MM.1S (cell line): ENCODE measurements around the gene ZNF248.

Experiments
- DNase-seq: peaks from one replicate; pipeline ENCODE4 v3.0.0-alpha.2; 2015
- H2AFZ ChIP-seq: fragments of 300-600 bp; sonication (generic); 2 replicates; pipeline ENCODE4 v1.6.0; 2016; ENCODE audit warnings: antibody characterized with exemption, low read length
- H3F3A ChIP-seq: fragments of 300-600 bp; sonication (generic); 2 replicates; pipeline ENCODE4 v1.6.1; 2016; ENCODE audit warnings: mild to moderate bottlenecking, antibody characterized with exemption, low read length, moderate library complexity, mixed read lengths; ENCODE audit not compliant: insufficient read depth
- H3K27ac ChIP-seq: fragments of 300-600 bp; sonication (generic); 2 replicates; pipeline ENCODE4 v1.5.1; 2016; ENCODE audit warnings: mild to moderate bottlenecking, low read length
- H3K27me3 ChIP-seq: fragments of 300-600 bp; sonication (generic); replicated peaks from 2 replicates; pipeline ENCODE4 v1.6.0; 2016; ENCODE audit warnings: low read length; ENCODE audit not compliant: insufficient read depth
- H3K36me3 ChIP-seq: fragments of 300-600 bp; sonication (generic); replicated peaks from 2 replicates; pipeline ENCODE4 v1.6.1; 2016; ENCODE audit warnings: mild to moderate bottlenecking, low read length, mixed read lengths; ENCODE audit not compliant: insufficient read depth
- H3K4me1 ChIP-seq: fragments of 300-600 bp; sonication (generic); 2 replicates; pipeline ENCODE4 v1.6.1; 2016; ENCODE audit warnings: low read length, mixed read lengths
- H3K4me2 ChIP-seq: fragments of 300-600 bp; sonication (generic); 2 replicates; pipeline ENCODE4 v1.6.0; 2016; ENCODE audit warnings: low read depth, low read length
- H3K4me3 ChIP-seq: fragments of 300-600 bp; sonication (generic); 2 replicates; pipeline ENCODE4 v1.5.1; 2016; ENCODE audit warnings: low read length, mixed read lengths
- H3K79me2 ChIP-seq: fragments of 300-600 bp; sonication (generic); 2 replicates; pipeline ENCODE4 v1.6.1; 2016; ENCODE audit warnings: mixed run types, low read length, mixed read lengths
- H3K9ac ChIP-seq: fragments of 300-600 bp; sonication (generic); 2 replicates; pipeline ENCODE4 v1.6.1; 2016; ENCODE audit warnings: low read length, mixed read lengths
- H3K9me2 ChIP-seq: fragments of 300-600 bp; sonication (generic); replicated peaks from 2 replicates; pipeline ENCODE4 v1.6.1; 2016; ENCODE audit warnings: mild to moderate bottlenecking, low read length, mixed read lengths; ENCODE audit not compliant: insufficient read depth
- H3K9me3 ChIP-seq: fragments of 300-600 bp; sonication (generic); replicated peaks from 2 replicates; pipeline ENCODE4 v1.6.1; 2016; ENCODE audit warnings: mild to moderate bottlenecking, low read length, mixed read lengths; ENCODE audit not compliant: insufficient read depth
- H4K20me1 ChIP-seq: fragments of 300-600 bp; sonication (generic); 2 replicates; pipeline ENCODE4 v1.6.1; 2016; ENCODE audit warnings: mild to moderate bottlenecking, low read length, moderate library complexity, mixed read lengths; ENCODE audit not compliant: insufficient read depth
- EZH2 ChIP-seq: fragments of 300-600 bp; sonication (generic); optimal IDR thresholded peaks from 2 replicates; pipeline ENCODE3; 2017; ENCODE audit warnings: low read depth, mild to moderate bottlenecking, antibody characterized with exemption, low read length, mixed read lengths
- EZH2phosphoT487 ChIP-seq: fragments of 300-600 bp; sonication (generic); IDR thresholded peaks from 2 replicates; pipeline ENCODE4 v1.6.1; 2018; ENCODE audit warnings: antibody characterized with exemption, low read length
- TF ChIP-seq, protein P1 (sequence below): fragments of 300-600 bp; sonication (generic); IDR thresholded peaks from 2 replicates; pipeline ENCODE4 v1.5.1; 2016; ENCODE audit warnings: antibody characterized with exemption, low read length, mixed read lengths

Gene ZNF248

DNA sequence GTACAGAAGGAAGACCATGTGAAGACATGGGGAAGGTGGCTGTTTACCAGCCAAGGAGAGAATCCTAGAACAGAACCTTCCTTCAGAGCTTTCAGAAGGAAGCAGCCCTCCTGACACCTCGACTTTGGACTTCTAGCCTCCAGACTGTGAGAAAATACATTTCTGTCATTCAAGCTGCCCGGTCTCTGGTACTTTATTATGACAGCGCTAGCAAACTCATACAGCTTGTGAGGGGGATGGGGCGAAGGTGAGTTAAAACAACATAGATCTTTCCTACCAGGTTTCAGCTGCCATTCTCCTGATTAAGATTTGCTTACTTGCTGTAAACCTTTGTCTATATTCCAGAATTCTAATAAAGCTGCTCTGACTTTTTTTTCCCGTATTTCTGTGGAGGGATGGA, 14.9 kb upstream of the ZNF248 start:
- H3K9me3 ChIP-seq = no peaks in the 10 kb centered on the region
- H3K79me2 ChIP-seq = no peaks in the 10 kb centered on the region
- no peak overlapping the region for H3K4me3 ChIP-seq
- H3K4me2 ChIP-seq = no peak overlapping the region
- H3K4me1 ChIP-seq = no peaks in the 10 kb centered on the region
- no peak for DNase-seq
- no peak overlapping the region for H3K9ac ChIP-seq
- no peak overlapping the region for H2AFZ ChIP-seq
- no peaks in the 10 kb centered on the region for H3K9me2 ChIP-seq
- H4K20me1 ChIP-seq = no peaks in the 10 kb centered on the region
- H3F3A ChIP-seq = no peaks in the 10 kb centered on the region
- H3K27ac ChIP-seq = no peak overlapping the region
- TF ChIP-seq EZH2phosphoT487 (no peak), EZH2 (no peak)
- TF ChIP-seq, protein P1, sequence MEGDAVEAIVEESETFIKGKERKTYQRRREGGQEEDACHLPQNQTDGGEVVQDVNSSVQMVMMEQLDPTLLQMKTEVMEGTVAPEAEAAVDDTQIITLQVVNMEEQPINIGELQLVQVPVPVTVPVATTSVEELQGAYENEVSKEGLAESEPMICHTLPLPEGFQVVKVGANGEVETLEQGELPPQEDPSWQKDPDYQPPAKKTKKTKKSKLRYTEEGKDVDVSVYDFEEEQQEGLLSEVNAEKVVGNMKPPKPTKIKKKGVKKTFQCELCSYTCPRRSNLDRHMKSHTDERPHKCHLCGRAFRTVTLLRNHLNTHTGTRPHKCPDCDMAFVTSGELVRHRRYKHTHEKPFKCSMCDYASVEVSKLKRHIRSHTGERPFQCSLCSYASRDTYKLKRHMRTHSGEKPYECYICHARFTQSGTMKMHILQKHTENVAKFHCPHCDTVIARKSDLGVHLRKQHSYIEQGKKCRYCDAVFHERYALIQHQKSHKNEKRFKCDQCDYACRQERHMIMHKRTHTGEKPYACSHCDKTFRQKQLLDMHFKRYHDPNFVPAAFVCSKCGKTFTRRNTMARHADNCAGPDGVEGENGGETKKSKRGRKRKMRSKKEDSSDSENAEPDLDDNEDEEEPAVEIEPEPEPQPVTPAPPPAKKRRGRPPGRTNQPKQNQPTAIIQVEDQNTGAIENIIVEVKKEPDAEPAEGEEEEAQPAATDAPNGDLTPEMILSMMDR = no peak
- H3K27me3 ChIP-seq = no peaks in the 10 kb centered on the region
- no peaks in the 10 kb centered on the region for H3K36me3 ChIP-seq

DNA sequence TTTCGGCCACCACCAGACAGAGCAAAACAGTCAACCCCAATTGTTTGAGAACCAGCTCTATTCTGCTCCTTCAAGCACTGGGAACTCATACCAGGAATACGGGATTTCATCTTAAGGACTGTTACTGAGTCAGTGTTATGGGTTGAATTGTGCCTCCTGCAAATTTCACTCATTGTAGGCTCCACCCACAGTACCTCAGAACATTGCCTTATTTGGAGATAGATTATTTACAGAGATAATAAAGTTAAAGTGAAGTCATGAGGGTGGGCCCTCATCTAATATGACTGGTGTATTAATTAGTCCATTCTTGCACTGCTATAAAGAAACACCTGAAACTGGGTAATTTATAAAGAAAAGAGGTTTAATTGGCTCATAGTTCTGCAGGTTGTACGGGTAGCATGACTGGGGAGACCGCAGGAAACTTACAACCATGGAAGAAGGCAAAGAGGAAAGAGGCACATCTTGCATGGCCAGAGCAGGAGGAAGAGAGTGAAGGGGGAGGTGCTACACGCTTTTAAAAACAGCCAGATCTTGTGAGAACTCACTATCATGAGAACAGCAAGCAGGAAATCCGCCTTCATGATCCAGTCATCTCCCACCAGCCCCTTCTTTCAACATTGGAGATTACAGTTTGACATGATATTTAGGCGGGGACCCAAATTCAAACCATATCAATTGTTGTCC, 14.3 kb upstream of the ZNF248 start:
- no peak overlapping the region for H3K9ac ChIP-seq
- H4K20me1 ChIP-seq = no peaks in the 10 kb centered on the region
- no peaks in the 10 kb centered on the region for H3K9me3 ChIP-seq
- H3K4me1 ChIP-seq = peaks cover under 1% of the 10 kb centered on the region; the same call in 1 of the 2 replicates
- TF ChIP-seq, protein P1 = no peak
- no peak for TF ChIP-seq EZH2
- no peak for TF ChIP-seq EZH2phosphoT487
- no peak overlapping the region for H3K27ac ChIP-seq
- no peak for DNase-seq
- H3K4me3 ChIP-seq = no peak overlapping the region
- no peaks in the 10 kb centered on the region for H3K79me2 ChIP-seq
- no peaks in the 10 kb centered on the region for H3F3A ChIP-seq
- H3K4me2 ChIP-seq = no peak overlapping the region
- H2AFZ ChIP-seq = no peak overlapping the region
- H3K36me3 ChIP-seq = no peaks in the 10 kb centered on the region
- H3K9me2 ChIP-seq = no peaks in the 10 kb centered on the region
- H3K27me3 ChIP-seq = no peaks in the 10 kb centered on the region

DNA sequence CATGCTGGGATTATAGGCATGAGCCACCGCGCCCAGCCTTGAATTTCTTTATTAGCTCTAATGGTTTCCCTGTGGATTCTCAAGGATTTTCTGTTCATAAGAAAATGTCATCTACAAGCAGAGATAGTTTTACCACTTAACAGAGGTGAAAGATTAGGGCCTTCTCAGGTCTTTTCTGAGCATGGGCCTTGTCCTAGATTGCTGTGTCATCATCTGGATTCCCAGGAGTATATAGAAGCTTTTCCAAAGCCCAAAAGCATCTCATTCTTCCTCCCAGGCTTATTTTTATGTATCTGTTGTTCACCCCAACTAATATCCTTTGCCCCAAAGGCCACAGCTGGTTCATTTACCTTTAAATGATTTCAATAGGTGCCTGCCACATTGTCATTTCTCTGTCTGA, 13.7 kb upstream of the ZNF248 start:
- H4K20me1 ChIP-seq = no peaks in the 10 kb centered on the region
- no peaks in the 10 kb centered on the region for H3K9me3 ChIP-seq
- peaks cover 6% of the 10 kb centered on the region for H3K4me1 ChIP-seq
- no peak overlapping the region for H3K9ac ChIP-seq
- no peaks in the 10 kb centered on the region for H3K27me3 ChIP-seq
- TF ChIP-seq EZH2 (no peak), EZH2phosphoT487 (no peak)
- TF ChIP-seq, protein P1 = no peak
- H3K9me2 ChIP-seq = no peaks in the 10 kb centered on the region
- no peak overlapping the region for H3K4me3 ChIP-seq
- H3F3A ChIP-seq = 0 out of 2 replicates have a peak, but pooled peaks cover 2% of the 10 kb centered on the region
- no peaks in the 10 kb centered on the region for H3K36me3 ChIP-seq
- DNase-seq = no peak
- no peak overlapping the region for H2AFZ ChIP-seq
- no peak overlapping the region for H3K27ac ChIP-seq
- H3K79me2 ChIP-seq = no peaks in the 10 kb centered on the region
- H3K4me2 ChIP-seq = no peak overlapping the region
